HCT116 (cell line): ENCODE measurements around the gene NOXA1. TPM values are rescaled to one million over a fixed set of nuclear protein-coding genes. Genes with fewer than 3 reads are reported as not detected.

Experiments used
- ATAC-seq: fragments of 200-7000 bp; cut with Tn5 transposase; 2 replicates; pipeline ENCODE4 v1.9.1; 2020; ENCODE audit warnings: mild to moderate bottlenecking, moderate library complexity
- BruUV-seq: library from RNA; stranded (reverse); fragments of 400-500 nt; replicated peaks from 2 replicates; lab custom pipeline; 2021; lab: Mats Ljungman, UMichigan
- CTCF ChIA-PET: fragments of 300-600 bp; sonication (Branson Sonifier 250); formaldehyde crosslinking; loops from one replicate; lab custom pipeline; 2021; ENCODE audit warnings: antibody characterized with exemption; lab: Charles Lee
- POLR2A ChIA-PET: fragments of 300-600, 350-600 bp; sonication (Branson Sonifier 250); formaldehyde crosslinking; loops from one replicate; lab custom pipeline; 2021; ENCODE audit warnings: antibody characterized with exemption; lab: Charles Lee
- RAD21 ChIA-PET, 2 experiments: fragments of 300-600 bp; sonication (Branson Sonifier 250); formaldehyde crosslinking; loops; one replicate each; lab custom pipeline; 2023; ENCODE audit warnings: low total read pairs in 2 of 2; ENCODE audit not compliant: uncharacterized antibody in 2 of 2, unreplicated experiment in 2 of 2, low non-redundant PET in 1 of 2; lab: Charles Lee
- DNase-seq: peaks from one replicate; pipeline ENCODE4 v3.0.0-alpha.2; 2010; ENCODE audit warnings: low read depth, low spot score
- H2AFZ ChIP-seq: fragments of 200-600 bp; shearing (Covaris generic), sonication (generic); 2 replicates; pipeline ENCODE4 v1.6.1; 2017; ENCODE audit warnings: low read depth, mixed run types, mixed read lengths, antibody characterized with exemption, low read length; ENCODE audit not compliant: poor library complexity, severe bottlenecking
- H3K27ac ChIP-seq: 2 replicates; pipeline ENCODE4 v1.5.1; 2012; ENCODE audit warnings: low read depth, low read length
- H3K27me3 ChIP-seq: fragments of 200-600 bp; sonication (generic); 2 replicates; pipeline ENCODE4 v1.6.1; 2016; ENCODE audit warnings: mixed run types, low read length, mixed read lengths; ENCODE audit not compliant: insufficient read depth
- H3K36me3 ChIP-seq, 2 experiments: fragments of 200-500 bp in 1 of 2; fragments of 200-600 bp in 1 of 2; sonication (Bioruptor generic) in 1 of 2; sonication (generic) in 1 of 2; 2 replicates each; pipeline versions ENCODE4 v1.5.1 to v1.6.1; 2014 to 2016; ENCODE audit warnings: low read length in 2 of 2, inconsistent platforms in 1 of 2, mixed read lengths in 1 of 2, mixed run types in 1 of 2; ENCODE audit not compliant: insufficient read depth in 2 of 2, control insufficient read depth in 1 of 2
- H3K4me1 ChIP-seq, 2 experiments: fragments of 200-600 bp in 1 of 2; sonication (generic) in 1 of 2; 2 replicates each; pipeline versions ENCODE4 v1.5.1 to v1.6.1; 2012 to 2017; ENCODE audit warnings: low read length in 2 of 2, inconsistent platforms in 1 of 2, mild to moderate bottlenecking in 1 of 2, mixed read lengths in 1 of 2, mixed run types in 1 of 2, moderate library complexity in 1 of 2; ENCODE audit not compliant: insufficient read depth in 2 of 2, control insufficient read depth in 1 of 2
- H3K4me2 ChIP-seq: fragments of 200-600 bp; sonication (generic); 2 replicates; pipeline ENCODE4 v1.6.1; 2017; ENCODE audit warnings: mixed run types, low read length, mixed read lengths
- H3K4me3 ChIP-seq, 2 experiments: fragments of 200-600 bp in 1 of 2; sonication (generic) in 1 of 2; replicated peaks in 1 of 2; 2 replicates each; pipeline ENCODE4 v1.5.1; 2011 to 2016; ENCODE audit warnings: low read length in 2 of 2, control low read depth in 1 of 2, low read depth in 1 of 2, mild to moderate bottlenecking in 1 of 2, mixed read lengths in 1 of 2, mixed run types in 1 of 2
- H3K79me2 ChIP-seq: fragments of 200-600 bp; sonication (generic); 2 replicates; pipeline ENCODE4 v1.6.1; 2017; ENCODE audit warnings: mild to moderate bottlenecking, mixed run types, low read length, moderate library complexity, mixed read lengths; ENCODE audit not compliant: insufficient read depth
- H3K9ac ChIP-seq: fragments of 200-600 bp; sonication (generic); 2 replicates; pipeline ENCODE4 v1.6.1; 2016; ENCODE audit warnings: low read length, mixed read lengths
- H3K9me2 ChIP-seq: fragments of 200-600 bp; sonication (generic), shearing (Covaris generic); 2 replicates; pipeline ENCODE4 v1.6.1; 2017; ENCODE audit warnings: mixed run types, mild to moderate bottlenecking, moderate library complexity; ENCODE audit not compliant: insufficient read depth
- H3K9me3 ChIP-seq, 2 experiments: fragments of 200-500 bp in 1 of 2; fragments of 200-600 bp in 1 of 2; sonication (Bioruptor generic) in 1 of 2; sonication (generic) in 1 of 2; 2 replicates each; pipeline ENCODE4 v1.6.1; 2014 to 2017; ENCODE audit warnings: low read length in 2 of 2, mixed read lengths in 2 of 2, inconsistent platforms in 1 of 2, low read depth in 1 of 2, mild to moderate bottlenecking in 1 of 2, mixed run types in 1 of 2, moderate library complexity in 1 of 2; ENCODE audit not compliant: control insufficient read depth in 1 of 2, insufficient read depth in 1 of 2
- H4K20me1 ChIP-seq: fragments of 200-600 bp; sonication (generic), shearing (Covaris generic); 2 replicates; pipeline ENCODE4 v1.6.1; 2017; ENCODE audit warnings: mixed run types, mild to moderate bottlenecking, moderate library complexity; ENCODE audit not compliant: insufficient read depth
- ATF3 ChIP-seq: IDR thresholded peaks from 2 replicates; pipeline ENCODE4 v1.6.1; 2012
- CEBPB ChIP-seq: IDR thresholded peaks from 2 replicates; pipeline ENCODE4 v1.6.1; 2012; ENCODE audit warnings: low read depth
- CTCF ChIP-seq, 3 experiments: fragments of 200-600 bp in 1 of 3; sonication (generic) in 1 of 3; IDR thresholded peaks in 2 of 3; conservative IDR thresholded peaks in 1 of 3; 2 replicates each; pipeline ENCODE4 v1.5.1; 2012 to 2017; ENCODE audit warnings: low read depth in 2 of 3, low read length in 2 of 3, antibody characterized with exemption in 1 of 3, borderline replicate concordance in 1 of 3, control low read depth in 1 of 3, mild to moderate bottlenecking in 1 of 3, mixed read lengths in 1 of 3, mixed run types in 1 of 3, moderate library complexity in 1 of 3; ENCODE audit not compliant: insufficient read depth in 1 of 3
- FOSL1 ChIP-seq: IDR thresholded peaks from 2 replicates; pipeline ENCODE4 v1.6.1; 2012; ENCODE audit warnings: low read depth
- POLR2AphosphoS5 ChIP-seq: IDR thresholded peaks from 2 replicates; pipeline ENCODE4 v1.6.1; 2011; ENCODE audit warnings: mild to moderate bottlenecking, low read depth, low read length, moderate library complexity
- RAD21 ChIP-seq: IDR thresholded peaks from 2 replicates; pipeline ENCODE4 v1.6.1; 2012; ENCODE audit warnings: low read depth, mild to moderate bottlenecking
- SIN3A ChIP-seq: IDR thresholded peaks from 2 replicates; pipeline ENCODE4 v1.6.1; 2012; ENCODE audit warnings: low read depth
- SP1 ChIP-seq: IDR thresholded peaks from 2 replicates; pipeline ENCODE4 v1.6.1; 2012; ENCODE audit warnings: low read depth
- SRF ChIP-seq: IDR thresholded peaks from 2 replicates; pipeline ENCODE4 v1.6.1; 2012; ENCODE audit warnings: low read depth
- YY1 ChIP-seq: IDR thresholded peaks from 2 replicates; pipeline ENCODE4 v1.6.1; 2011; ENCODE audit warnings: low read length, low read depth, moderate library complexity, mild to moderate bottlenecking; ENCODE audit not compliant: insufficient replicate concordance; ENCODE audit errors: extremely low read depth
- ZFX ChIP-seq: fragments of 450-650 bp; IDR thresholded peaks from 2 replicates; pipeline ENCODE4 v1.6.1; 2017
- intact Hi-C: fragments of 100-400 bp; cut with micrococcal nuclease; formaldehyde crosslinking; loops from 2 replicates; pipeline ENCODE4 v1.10.0; 2022
- total RNA-seq: library from RNA; stranded (reverse); gene quantifications from one replicate; pipeline ENCODE4 v1.2.1, GENCODE V29; 2021; ENCODE audit not compliant: unreplicated experiment

NOXA1 gene
- total RNA-seq, 1 experiment from 2014 or later = 13.2 TPM

GRCh38 chr9:137396227-137396626 lies 27.0 kb upstream of the NOXA1 start:
- Histone ChIP-seq H3K4me3 (no peak overlapping the region), H3K4me1 (peaks cover 0 to 8% of the 10 kb centered on the region in 2 experiments; a peak in 2 of 4 replicates), H3K27ac (no peak overlapping the region), H3K9me3 (no peaks in the 10 kb centered on the region), H3K36me3 (no peaks in the 10 kb centered on the region), H2AFZ (no peak overlapping the region), H3K9ac (no peak overlapping the region), H3K9me2 (no peaks in the 10 kb centered on the region), H3K79me2 (no peaks in the 10 kb centered on the region), H4K20me1 (no peaks in the 10 kb centered on the region), H3K27me3 (no peaks in the 10 kb centered on the region), H3K4me2 (no peak overlapping the region)
- intact Hi-C loops = no loop called here
- ATAC-seq (no peak), DNase-seq (no peak)
- TF ChIP-seq SP1 (no peak), RAD21 (no peak), SIN3A (no peak), CEBPB (no peak), ZFX (no peak), SRF (no peak), FOSL1 (no peak), ATF3 (no peak), POLR2AphosphoS5 (no peak), YY1 (no peak), CTCF (IDR thresholded peaks at IDR 0.05 in 2 of 3, conservative IDR thresholded peaks at IDR 0.05 in 1 of 3; ENCODE audit: borderline replicate concordance in 1 of 3, insufficient read depth in 1 of 3, low read depth in 2 of 3, low read length in 2 of 3) (no peak)
- ChIA-PET RAD21 (no interaction called here), CTCF (no interaction called here), POLR2A (no interaction called here)
- no TSS peak for BruUV-seq
